ENCODE measurements around the gene MYEOV.

Gene MYEOV

GRCh38 chr11:69319255-69320106, 25.5 kb downstream of the MYEOV start:
- DNase-seq = no peak

GRCh38 chr11:69320326-69320725, 26.4 kb downstream of the MYEOV start:
- no peak for DNase-seq

GRCh38 chr11:69320756-69321741, 27.1 kb downstream of the MYEOV start:
- no peak for DNase-seq

GRCh38 chr11:69321877-69322361, 28.0 kb downstream of the MYEOV start:
- no peak for DNase-seq

GRCh38 chr11:69325446-69325845, 31.5 kb downstream of the MYEOV start:
- no peak for DNase-seq

GRCh38 chr11:69326622-69327219, 32.8 kb downstream of the MYEOV start:
- DNase-seq = no peak

GRCh38 chr11:69327741-69328191, 33.8 kb downstream of the MYEOV start:
- DNase-seq = no peak

GRCh38 chr11:69328231-69328630, 34.3 kb downstream of the MYEOV start:
- DNase-seq = no peak

GRCh38 chr11:69329581-69329980, 35.6 kb downstream of the MYEOV start:
- DNase-seq = no peak

- no peak for DNase-seq
These were observed 36.4 kb downstream of the MYEOV start for GRCh38 chr11:69330330-69330729.

GRCh38 chr11:69333149-69333710, 39.3 kb downstream of the MYEOV start:
- DNase-seq = no peak

GRCh38 chr11:69333879-69334278, 39.9 kb downstream of the MYEOV start:
- no peak for DNase-seq

- no peak for DNase-seq
These were observed 41.2 kb downstream of the MYEOV start for GRCh38 chr11:69335007-69335780.

GRCh38 chr11:69335781-69336405, 41.9 kb downstream of the MYEOV start:
- no peak for DNase-seq

- no peak for DNase-seq
These were observed 43.3 kb downstream of the MYEOV start for GRCh38 chr11:69337211-69337721.

GRCh38 chr11:69339041-69339733, 45.2 kb downstream of the MYEOV start:
- no peak for DNase-seq

- DNase-seq = no peak
These were observed 46.1 kb downstream of the MYEOV start for GRCh38 chr11:69339983-69340565.

- DNase-seq = no peak
These were observed 48.8 kb downstream of the MYEOV start for GRCh38 chr11:69342588-69343330.
